Posterior cingulate gyrus (tissue), 11 donors: ENCODE measurements around the gene ZBTB21.
"Not testable (repeated sequence)": the region's sequence is repeated elsewhere in the genome, so short reads cannot be mapped to it uniquely, and the experiment has no call there.

Experiments
- DNase-seq, 10 donors: peaks; one replicate each; pipeline versions ENCODE4 v3.0.0 to v3.0.0-alpha.2; 2020 to 2021; ENCODE audit warnings: mixed read lengths in 3 of 10
- intact Hi-C: fragments of 100-400 bp; cut with DNase I; formaldehyde crosslinking; loops from one replicate; pipeline ENCODE4 v1.15.1; 2023

The ZBTB21 gene

GRCh38 chr21:41973861-41974751 lies 36.1 kb downstream of the ZBTB21 start:
- DNase-seq = peak in 1 of 10 donors; percentile 59
- intact Hi-C loops = no loop called here

GRCh38 chr21:41973427-41973831 lies 36.7 kb downstream of the ZBTB21 start:
- peak in 1 of 10 donors; percentile 60 for DNase-seq
- intact Hi-C loops = no loop called here

- DNase-seq = peak in 1 of 10 donors; percentile 57
- intact Hi-C loops = no loop called here
These were observed 37.5 kb downstream of the ZBTB21 start for GRCh38 chr21:41972511-41973205.

- intact Hi-C loops = no loop called here
- DNase-seq = peak in 1 of 10 donors; percentile 20
These were observed 38.3 kb downstream of the ZBTB21 start for GRCh38 chr21:41971891-41972290.

- intact Hi-C loops = no loop called here
- DNase-seq = peak in 1 of 10 donors; percentile 36
These were observed 39.2 kb downstream of the ZBTB21 start for GRCh38 chr21:41970751-41971653.

GRCh38 chr21:41970106-41970391 lies 40.1 kb downstream of the ZBTB21 start:
- intact Hi-C loops = no loop called here
- no peak for DNase-seq

- intact Hi-C loops = no loop called here
- peak in 1 of 10 donors; percentile 8 for DNase-seq
These were observed 42.5 kb downstream of the ZBTB21 start for GRCh38 chr21:41967708-41968107.

- intact Hi-C loops = no loop called here
- DNase-seq = peak in 2 of 10 donors; percentile 12 to 66
These were observed 43.1 kb downstream of the ZBTB21 start for GRCh38 chr21:41966872-41967621.

GRCh38 chr21:41966041-41966833 lies 43.9 kb downstream of the ZBTB21 start:
- intact Hi-C loops = no loop called here
- DNase-seq = peak in 2 of 10 donors; percentile 4 to 75

- DNase-seq = peak in 1 of 10 donors; percentile 72
These were observed 44.6 kb downstream of the ZBTB21 start for GRCh38 chr21:41965461-41966013.

GRCh38 chr21:41965045-41965444 lies 45.1 kb downstream of the ZBTB21 start:
- intact Hi-C loops = no loop called here
- peak in 1 of 10 donors; percentile 9 for DNase-seq

More at GRCh38 chr21:41965461-41966013, 44.6 kb downstream of the ZBTB21 start:
- intact Hi-C loops = no loop called here

- intact Hi-C loops = no loop called here
- peak in 1 of 10 donors; percentile 11 for DNase-seq
These were observed 46.0 kb downstream of the ZBTB21 start for GRCh38 chr21:41964171-41964570.

- intact Hi-C loops = no loop called here
- no peak for DNase-seq
These were observed 47.7 kb downstream of the ZBTB21 start for GRCh38 chr21:41962425-41962966.

GRCh38 chr21:41961753-41962152 lies 48.4 kb downstream of the ZBTB21 start:
- DNase-seq = no peak
- intact Hi-C loops = no loop called here

- intact Hi-C loops = no loop called here
- peak in 1 of 10 donors; percentile 77 for DNase-seq
These were observed 48.9 kb downstream of the ZBTB21 start for GRCh38 chr21:41961282-41961701.

- intact Hi-C loops = no loop called here
- peak in 1 of 10 donors; percentile 45 for DNase-seq
These were observed 49.8 kb downstream of the ZBTB21 start for GRCh38 chr21:41960386-41960785.

- intact Hi-C loops = loop anchor here (5.0 kb wide), 2 partner anchors 48 to 82 kb away; partner anchors contain the start of gene PRDM15
- DNase-seq = not testable (repeated sequence)
These were observed 50.5 kb downstream of the ZBTB21 start for GRCh38 chr21:41959697-41960096.

- intact Hi-C loops = loop anchor here (5.0 kb wide), 2 partner anchors 48 to 82 kb away; partner anchors contain the start of gene PRDM15
These were observed 51.1 kb downstream of the ZBTB21 start for GRCh38 chr21:41958886-41959563.

More at GRCh38 chr21:41958886-41959563, 51.1 kb downstream of the ZBTB21 start:
- DNase-seq = peak in 5 of 10 donors; percentile 27 to 87 (median 41)
